ENCODE measurements around the gene SEPTIN5. TPM values are rescaled to one million over a fixed set of nuclear protein-coding genes. Genes with fewer than 3 reads are reported as not detected.

The SEPTIN5 gene
- polyA plus RNA-seq, 2 of the 4 experiments (the other 2 are of a cell fraction): 4.6 to 12.6 TPM

DNA sequence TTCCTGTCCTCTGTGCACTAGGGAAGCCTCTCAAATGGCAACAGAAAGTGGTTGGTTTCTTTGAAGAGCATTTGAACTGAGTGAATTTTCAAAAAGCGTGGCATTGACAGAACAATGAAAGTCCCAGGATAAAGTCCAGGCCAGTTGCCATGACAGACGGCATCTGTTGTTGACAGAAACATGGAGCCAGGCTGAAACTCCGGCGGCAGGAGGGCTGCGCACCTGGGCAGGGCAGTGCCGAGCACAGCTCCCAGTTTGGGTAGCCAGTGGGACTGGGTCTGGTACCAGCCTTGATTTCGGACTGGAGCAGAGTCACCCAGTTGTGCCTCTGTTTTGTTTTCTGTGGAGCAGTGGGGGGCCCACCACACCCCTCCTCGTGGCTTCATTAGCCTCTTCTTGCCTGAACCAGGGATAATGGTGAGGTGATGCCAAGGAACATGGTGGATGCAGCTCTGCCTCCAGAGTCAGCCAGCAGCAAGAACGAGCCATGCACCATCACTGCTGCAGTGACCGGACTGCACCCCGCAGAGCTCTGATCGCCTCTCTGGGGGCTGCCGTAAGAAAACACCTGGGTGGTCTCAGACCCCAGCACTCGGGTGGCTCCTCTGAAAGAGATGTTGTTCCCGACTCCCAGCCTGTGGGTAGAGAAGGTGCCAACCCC lies 9.8 kb upstream of the SEPTIN5 start:
- no peaks in the 10 kb centered on the region for H3K9me3 ChIP-seq
- CTCF ChIA-PET: interaction anchor here (0.6 to 2.1 kb wide), 4 partner anchors 26 to 208 kb away, joined by 3 to 6 read pairs (median 4); no protein-coding TSS in a partner anchor
- ATAC-seq (no peak), DNase-seq (ENCODE audit: low read depth in 1 of 2, low spot score in 1 of 2) (no peak), FAIRE-seq (no peak)
- no peak overlapping the region for H3K4me3 ChIP-seq
- H3K4me1 ChIP-seq: no peaks in the 10 kb centered on the region
- H3K27ac ChIP-seq: no peak overlapping the region
- POLR2A ChIA-PET: no interaction called here
- WGBS (ENCODE audit: missing lambda C conversion rate): 72% methylated on average over 8 of the region's 15 CpGs
- TF ChIP-seq RFX5 (IDR thresholded peaks at IDR 0.05) (no peak), HOXB13 (CRISPR knock-in tag; IDR thresholded peaks at IDR 0.05; ENCODE audit: low read depth) (no peak), EHMT2 (IDR thresholded peaks at IDR 0.05; ENCODE audit: low read depth) (no peak), SREBF2 (IDR thresholded peaks at IDR 0.05) (no peak), TP53 (CRISPR knock-in tag; IDR thresholded peaks at IDR 0.05) (no peak), RNF2 (IDR thresholded peaks at IDR 0.05; ENCODE audit: borderline replicate concordance, low read depth) (no peak), HOXA7 (CRISPR knock-in tag; IDR thresholded peaks at IDR 0.05) (no peak), POLR2AphosphoS2 (conservative IDR thresholded peaks at IDR 0.05; ENCODE audit: low read length) (no peak), KDM5A (IDR thresholded peaks at IDR 0.05) (no peak)
- no peak overlapping the region for H3K4me2 ChIP-seq

DNA sequence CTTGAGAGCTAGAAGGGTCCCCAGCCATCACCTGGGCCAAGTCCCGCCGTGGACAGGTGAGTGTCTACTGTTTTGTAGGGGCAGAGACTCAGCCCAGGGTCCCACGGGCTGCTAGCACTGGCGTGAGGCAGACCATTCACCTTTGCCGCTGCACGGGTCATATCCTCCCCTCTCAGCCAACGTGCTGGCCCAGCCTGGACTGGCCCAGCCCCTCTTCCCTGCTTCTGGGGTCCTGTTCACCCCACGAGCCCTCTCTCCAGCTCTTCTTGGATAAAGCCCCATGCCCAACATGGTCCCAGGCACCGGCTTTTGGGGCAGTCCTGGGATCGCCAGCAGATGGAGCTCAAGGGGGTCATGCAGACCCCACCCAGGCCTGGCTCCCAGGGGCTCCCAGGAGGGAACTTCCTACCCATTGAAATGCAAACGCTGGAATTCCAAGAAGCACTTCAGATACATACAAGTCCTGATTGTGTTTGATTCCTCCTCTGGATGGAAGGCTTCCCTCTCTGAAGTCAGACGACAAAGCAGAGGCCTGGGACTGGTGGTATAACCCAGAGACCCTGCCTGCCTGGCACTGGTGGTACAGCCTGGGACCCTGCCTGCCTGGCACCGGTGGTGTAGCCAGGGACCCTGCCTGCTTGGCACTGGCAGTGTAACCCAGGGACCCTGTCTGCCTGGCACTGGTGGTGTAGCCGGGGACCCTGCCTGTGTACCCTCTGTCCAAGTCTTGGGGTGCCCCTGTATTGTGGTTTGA lies 8.9 kb upstream of the SEPTIN5 start:
- Histone ChIP-seq H3K4me1 (no peaks in the 10 kb centered on the region), H3K27ac (no peak overlapping the region), H3K4me2 (no peak overlapping the region), H3K4me3 (no peak overlapping the region), H3K9me3 (no peaks in the 10 kb centered on the region)
- CTCF ChIA-PET: interaction anchor here (0.6 to 2.1 kb wide), 2 partner anchors 25 to 207 kb away, joined by 3 to 6 read pairs; no protein-coding TSS in a partner anchor
- 68% methylated on average over 9 of the region's 14 CpGs for WGBS (ENCODE audit: missing lambda C conversion rate)
- FAIRE-seq (no peak), ATAC-seq (no peak), DNase-seq (ENCODE audit: low read depth in 1 of 2, low spot score in 1 of 2) (no peak)
- POLR2A ChIA-PET: no interaction called here
- TF ChIP-seq NR3C1 (IDR thresholded peaks at IDR 0.05): no peak
- no peak for TF ChIP-seq HOXB13 (CRISPR knock-in tag; IDR thresholded peaks at IDR 0.05; ENCODE audit: low read depth)
- no peak for TF ChIP-seq BHLHE40 (IDR thresholded peaks at IDR 0.05; ENCODE audit: low read depth, low read length)
- TF ChIP-seq, protein P1, sequence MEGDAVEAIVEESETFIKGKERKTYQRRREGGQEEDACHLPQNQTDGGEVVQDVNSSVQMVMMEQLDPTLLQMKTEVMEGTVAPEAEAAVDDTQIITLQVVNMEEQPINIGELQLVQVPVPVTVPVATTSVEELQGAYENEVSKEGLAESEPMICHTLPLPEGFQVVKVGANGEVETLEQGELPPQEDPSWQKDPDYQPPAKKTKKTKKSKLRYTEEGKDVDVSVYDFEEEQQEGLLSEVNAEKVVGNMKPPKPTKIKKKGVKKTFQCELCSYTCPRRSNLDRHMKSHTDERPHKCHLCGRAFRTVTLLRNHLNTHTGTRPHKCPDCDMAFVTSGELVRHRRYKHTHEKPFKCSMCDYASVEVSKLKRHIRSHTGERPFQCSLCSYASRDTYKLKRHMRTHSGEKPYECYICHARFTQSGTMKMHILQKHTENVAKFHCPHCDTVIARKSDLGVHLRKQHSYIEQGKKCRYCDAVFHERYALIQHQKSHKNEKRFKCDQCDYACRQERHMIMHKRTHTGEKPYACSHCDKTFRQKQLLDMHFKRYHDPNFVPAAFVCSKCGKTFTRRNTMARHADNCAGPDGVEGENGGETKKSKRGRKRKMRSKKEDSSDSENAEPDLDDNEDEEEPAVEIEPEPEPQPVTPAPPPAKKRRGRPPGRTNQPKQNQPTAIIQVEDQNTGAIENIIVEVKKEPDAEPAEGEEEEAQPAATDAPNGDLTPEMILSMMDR (IDR thresholded peaks at IDR 0.05): no peak
- no peak for TF ChIP-seq RCOR1 (IDR thresholded peaks at IDR 0.05; ENCODE audit: low read depth, low read length)
- no peak for TF ChIP-seq HOXA7 (CRISPR knock-in tag; IDR thresholded peaks at IDR 0.05)
- no peak for TF ChIP-seq CHD4 (IDR thresholded peaks at IDR 0.05; ENCODE audit: borderline replicate concordance)
- no peak for TF ChIP-seq ZC3H11A (IDR thresholded peaks at IDR 0.05)
- TF ChIP-seq, protein P2, sequence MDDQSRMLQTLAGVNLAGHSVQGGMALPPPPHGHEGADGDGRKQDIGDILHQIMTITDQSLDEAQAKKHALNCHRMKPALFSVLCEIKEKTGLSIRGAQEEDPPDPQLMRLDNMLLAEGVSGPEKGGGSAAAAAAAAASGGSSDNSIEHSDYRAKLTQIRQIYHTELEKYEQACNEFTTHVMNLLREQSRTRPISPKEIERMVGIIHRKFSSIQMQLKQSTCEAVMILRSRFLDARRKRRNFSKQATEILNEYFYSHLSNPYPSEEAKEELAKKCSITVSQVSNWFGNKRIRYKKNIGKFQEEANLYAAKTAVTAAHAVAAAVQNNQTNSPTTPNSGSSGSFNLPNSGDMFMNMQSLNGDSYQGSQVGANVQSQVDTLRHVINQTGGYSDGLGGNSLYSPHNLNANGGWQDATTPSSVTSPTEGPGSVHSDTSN (IDR thresholded peaks at IDR 0.05): no peak
- no peak for TF ChIP-seq HDAC2 (IDR thresholded peaks at IDR 0.05)

DNA sequence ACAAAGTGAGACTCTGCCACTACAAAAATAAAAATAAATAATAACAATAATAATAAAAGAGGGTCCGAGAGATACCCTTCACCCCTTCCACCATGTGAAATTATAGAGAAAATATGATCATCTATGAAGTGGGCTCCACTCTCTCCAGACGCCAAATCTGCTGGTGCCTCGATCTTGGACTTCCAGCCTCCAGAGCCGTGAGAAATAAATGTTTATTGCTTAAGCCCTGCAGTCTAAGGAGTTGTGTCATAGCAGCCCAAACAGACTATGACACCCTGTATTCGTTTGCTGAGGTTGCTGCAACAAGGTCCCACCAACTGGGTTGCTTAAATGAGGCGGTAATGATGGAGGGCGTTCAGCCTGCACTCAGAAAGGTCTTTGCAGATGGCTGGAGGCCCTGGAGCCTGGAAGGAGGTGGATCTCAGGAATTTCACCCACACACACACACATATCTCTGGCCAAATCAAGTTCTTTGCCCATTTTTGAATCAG lies 7.6 kb upstream of the SEPTIN5 start:
- WGBS (ENCODE audit: missing lambda C conversion rate): 72% methylated on average over 7 of the region's 7 CpGs
- DNase-seq (ENCODE audit: low read depth in 1 of 2, low spot score in 1 of 2) (no peak), ATAC-seq (no peak), FAIRE-seq (no peak)
- POLR2A ChIA-PET: no interaction called here
- Histone ChIP-seq H3K4me1 (no peaks in the 10 kb centered on the region), H3K4me3 (no peak overlapping the region), H3K4me2 (no peak overlapping the region), H3K27ac (no peak overlapping the region), H3K9me3 (no peaks in the 10 kb centered on the region)
- CTCF ChIA-PET: interaction anchor here (2.1 kb wide), 1 partner anchor 23 kb away, joined by 6 read pairs; no protein-coding TSS in a partner anchor
- no peak for TF ChIP-seq JUN (IDR thresholded peaks at IDR 0.05)
- no peak for TF ChIP-seq FOXS1 (CRISPR knock-in tag; IDR thresholded peaks at IDR 0.05)
- no peak for TF ChIP-seq ZNF302 (CRISPR knock-in tag; IDR thresholded peaks at IDR 0.05)
- TF ChIP-seq, protein P3, sequence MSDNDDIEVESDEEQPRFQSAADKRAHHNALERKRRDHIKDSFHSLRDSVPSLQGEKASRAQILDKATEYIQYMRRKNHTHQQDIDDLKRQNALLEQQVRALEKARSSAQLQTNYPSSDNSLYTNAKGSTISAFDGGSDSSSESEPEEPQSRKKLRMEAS (IDR thresholded peaks at IDR 0.05): no peak
- no peak for TF ChIP-seq KDM1A (IDR thresholded peaks at IDR 0.05; ENCODE audit: low read depth)
- TF ChIP-seq CBX2 (IDR thresholded peaks at IDR 0.05; ENCODE audit: borderline replicate concordance, low read depth): no peak
- no peak for TF ChIP-seq NFE2L2 (conservative IDR thresholded peaks at IDR 0.05; ENCODE audit: low read length)
- no peak for TF ChIP-seq HOXB13 (CRISPR knock-in tag; IDR thresholded peaks at IDR 0.05; ENCODE audit: low read depth)
- TF ChIP-seq KDM5A (IDR thresholded peaks at IDR 0.05): no peak
- no peak for TF ChIP-seq SMC3 (IDR thresholded peaks at IDR 0.05)
- TF ChIP-seq, protein P1 (IDR thresholded peaks at IDR 0.05): no peak
- no peak for TF ChIP-seq EHMT2 (IDR thresholded peaks at IDR 0.05; ENCODE audit: low read depth)
- TF ChIP-seq, protein P4, sequence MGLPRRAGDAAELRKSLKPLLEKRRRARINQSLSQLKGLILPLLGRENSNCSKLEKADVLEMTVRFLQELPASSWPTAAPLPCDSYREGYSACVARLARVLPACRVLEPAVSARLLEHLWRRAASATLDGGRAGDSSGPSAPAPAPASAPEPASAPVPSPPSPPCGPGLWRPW (IDR thresholded peaks at IDR 0.05): no peak
- TF ChIP-seq HOXB5 (CRISPR knock-in tag; IDR thresholded peaks at IDR 0.05): no peak

Measured in A549 (cell line).